GM18858 (cell line): ENCODE results near the gene ZNF354C.
A peak's percentile ranks its signal among the peaks of the same experiment; 100 is the strongest.
"Not testable (repeated sequence)": the region's sequence is repeated elsewhere in the genome, so short reads cannot be mapped to it uniquely, and the experiment has no call there.

Source experiments
- ATAC-seq: cut with Tn5 transposase; IDR thresholded peaks from one replicate; pipeline ENCODE4 v1.9.1; 2021; ENCODE audit not compliant: unreplicated experiment

The ZNF354C gene

DNA sequence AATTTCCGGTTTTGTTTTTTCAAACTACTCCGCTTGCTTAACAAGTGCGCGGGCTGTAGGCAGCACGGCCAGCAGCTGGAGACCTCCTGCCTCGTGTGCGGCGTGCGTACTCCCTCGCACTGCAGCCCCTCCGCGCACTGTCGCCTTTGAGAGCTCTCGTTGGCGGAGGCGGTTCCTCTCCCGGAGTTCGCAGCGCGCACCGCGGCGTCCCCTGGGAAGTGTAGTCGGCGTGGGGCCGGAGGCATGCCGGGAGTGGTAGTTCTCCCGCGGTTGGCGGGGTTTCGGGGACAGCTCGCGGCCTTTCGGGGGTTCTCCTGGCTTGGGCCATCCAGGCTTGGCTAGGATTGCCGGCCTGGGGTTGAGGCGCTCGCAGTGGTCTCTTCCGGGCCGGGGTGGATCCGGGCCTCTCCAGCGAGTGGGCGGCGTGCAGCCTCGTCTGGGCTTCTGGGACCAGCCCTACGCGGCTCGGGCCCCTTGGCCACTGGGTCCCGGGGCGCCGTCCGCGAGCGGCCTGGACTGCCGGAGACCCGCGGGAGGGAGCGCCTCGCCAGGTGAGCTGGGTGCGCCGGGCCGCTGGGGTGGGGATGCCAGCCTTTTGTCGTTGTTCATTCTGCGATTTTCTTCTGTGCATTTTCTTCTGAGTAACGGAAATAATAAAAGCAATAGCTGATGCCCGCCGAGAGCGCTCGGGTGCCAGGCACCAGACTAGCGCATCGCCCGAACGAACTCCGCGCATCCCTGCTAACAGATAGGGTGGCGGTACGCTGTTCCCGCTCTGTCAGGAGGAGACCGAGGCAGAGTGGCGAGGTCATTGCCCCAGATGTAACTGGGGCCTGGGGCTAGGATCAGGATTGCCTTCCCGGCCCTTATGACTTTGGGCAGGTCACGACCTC, at the start of gene ZNF354C:
Gene ZNF354C (plus strand): TSS at position 258 of the 893 bp plus-strand sequence. CDS start 1,696 bp downstream, outside the sequence.
- no peak for ATAC-seq

DNA sequence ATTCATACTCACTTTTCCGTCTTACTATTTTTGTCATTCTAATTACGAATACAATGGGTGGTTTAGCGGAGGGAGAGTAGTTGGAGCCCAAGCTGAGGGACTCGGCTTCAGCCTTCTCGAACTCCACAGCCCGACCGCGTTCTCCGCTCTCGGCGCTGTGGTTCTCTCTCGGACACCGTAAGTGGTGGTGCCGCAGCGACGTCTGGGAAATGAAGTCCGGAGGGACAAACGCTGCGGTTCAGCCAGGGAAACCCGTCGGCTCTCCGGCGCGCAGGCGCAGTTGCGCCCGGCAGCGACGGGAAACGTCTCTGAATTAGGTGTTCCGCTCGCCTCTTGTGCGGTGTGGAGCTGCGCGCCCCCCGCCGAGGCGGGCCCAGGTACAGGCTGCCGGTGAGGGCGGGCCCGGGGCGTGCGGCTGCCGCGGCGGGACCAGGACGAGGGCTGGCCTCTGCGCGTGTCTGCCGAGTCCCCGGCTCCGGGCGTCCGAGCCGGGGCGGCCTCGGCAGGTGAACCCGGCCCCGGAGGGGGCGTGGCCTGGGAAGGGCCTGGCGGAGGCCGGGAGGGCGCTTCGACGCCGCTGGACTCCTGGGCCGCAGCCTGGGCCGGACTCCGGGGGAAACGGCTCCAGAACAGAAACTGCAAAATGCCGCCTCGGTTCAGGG, 36.5 kb upstream of the ZNF354C start, which contains the start of gene ZNF879:
Gene ZNF879 (plus strand): TSS at position 277 of the 662 bp plus-strand sequence. CDS start 1,201 bp downstream, outside the sequence.
- ATAC-seq = peak; percentile 87

DNA sequence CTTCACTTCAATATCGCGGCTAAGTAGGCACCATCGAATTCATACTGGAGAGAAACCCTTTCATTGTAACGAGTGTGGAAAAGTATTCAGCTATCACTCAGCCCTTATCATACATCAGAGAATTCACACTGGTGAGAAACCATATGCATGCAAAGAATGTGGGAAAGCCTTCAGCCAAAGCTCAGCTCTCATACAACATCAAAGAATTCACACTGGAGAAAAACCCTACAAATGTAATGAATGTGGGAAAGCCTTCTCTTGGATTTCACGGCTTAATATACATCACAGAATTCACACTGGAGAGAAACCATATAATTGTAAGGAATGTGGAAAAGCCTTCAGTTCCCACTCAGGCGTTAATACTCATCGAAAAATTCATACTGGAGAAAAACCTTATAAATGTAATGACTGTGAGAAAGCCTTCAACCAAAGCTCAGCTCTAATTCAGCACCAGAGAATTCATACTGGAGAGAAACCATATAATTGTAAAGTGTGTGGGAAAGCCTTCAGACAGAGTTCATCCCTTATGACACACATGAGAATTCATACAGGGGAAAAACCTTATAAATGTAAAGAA, 27.1 kb upstream of the ZNF354C start:
- no peak for ATAC-seq

DNA sequence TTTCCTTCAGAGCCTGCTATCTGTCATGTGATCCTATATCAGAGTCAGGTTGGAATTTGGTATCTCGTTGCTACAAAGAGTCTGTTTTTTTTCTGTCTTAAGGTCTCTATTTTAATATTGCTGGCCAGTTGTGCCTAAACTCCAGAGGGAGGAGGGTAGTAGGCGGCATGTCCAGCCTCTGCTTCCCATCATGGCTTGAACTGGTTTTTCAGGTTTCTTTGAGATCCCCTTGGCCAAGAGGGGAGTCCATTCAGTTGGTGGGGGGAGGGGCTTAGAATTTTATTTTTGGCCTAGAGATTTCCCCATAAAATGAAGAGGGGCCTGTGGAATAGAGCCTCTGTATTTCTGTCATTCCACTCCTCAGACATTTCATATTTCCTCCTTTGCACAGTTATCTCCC, 15.4 kb upstream of the ZNF354C start:
- no peak for ATAC-seq

DNA sequence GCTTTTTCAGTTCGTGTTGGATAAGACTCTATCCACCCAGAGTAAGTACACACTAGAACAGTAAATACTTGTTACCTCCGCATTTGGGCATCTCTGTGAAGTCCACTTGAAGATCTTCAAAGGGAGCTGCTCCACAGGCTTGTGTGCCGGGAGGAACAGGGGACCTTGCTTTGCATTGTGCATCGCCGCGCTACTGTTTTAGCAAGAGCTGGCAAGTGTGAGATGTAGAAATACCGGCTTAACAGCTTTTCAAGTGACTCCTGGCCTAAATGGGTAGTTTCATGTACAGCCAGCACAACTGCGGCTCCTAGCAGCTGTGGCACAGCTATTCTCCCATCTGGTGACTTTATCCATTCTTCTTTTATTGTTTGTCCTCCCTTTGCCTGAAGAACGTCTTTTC, 8.4 kb upstream of the ZNF354C start:
- ATAC-seq = no peak

DNA sequence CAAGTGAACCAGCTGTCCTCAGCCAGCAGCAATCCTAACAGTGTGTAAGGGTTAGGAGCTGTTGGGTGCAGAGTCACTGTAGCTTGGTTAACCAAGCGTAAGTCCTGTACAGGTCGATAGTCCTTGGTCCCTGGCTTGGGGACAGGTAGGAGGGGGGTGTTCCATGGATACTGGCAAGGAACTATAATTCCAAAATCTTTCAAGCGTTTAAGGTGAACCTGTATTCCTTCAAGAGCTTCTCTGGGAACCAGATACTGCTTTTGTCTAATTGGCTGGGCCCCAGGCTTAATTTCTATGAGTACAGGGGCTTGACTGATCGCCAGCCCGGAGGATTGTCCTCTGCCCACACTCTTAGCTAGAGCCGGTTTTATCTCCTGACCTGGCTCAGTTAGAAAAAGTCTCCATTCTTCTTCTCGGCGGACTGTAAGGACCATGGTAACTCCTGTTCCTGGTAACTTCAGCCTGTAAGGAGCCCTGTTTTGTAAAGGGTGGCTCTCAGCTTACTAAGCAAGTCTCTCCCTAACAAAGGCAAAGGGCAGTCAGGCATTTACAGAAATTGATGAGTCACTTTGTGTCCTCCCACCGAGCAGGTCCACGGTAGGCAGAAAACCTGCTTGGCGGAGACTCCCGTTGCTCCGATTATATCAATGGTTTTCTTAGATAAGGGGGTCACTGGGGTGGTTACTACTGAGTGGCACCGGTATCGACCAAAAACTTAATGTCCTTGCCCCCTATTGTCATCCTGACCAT, 6.0 kb upstream of the ZNF354C start:
- no peak for ATAC-seq

DNA sequence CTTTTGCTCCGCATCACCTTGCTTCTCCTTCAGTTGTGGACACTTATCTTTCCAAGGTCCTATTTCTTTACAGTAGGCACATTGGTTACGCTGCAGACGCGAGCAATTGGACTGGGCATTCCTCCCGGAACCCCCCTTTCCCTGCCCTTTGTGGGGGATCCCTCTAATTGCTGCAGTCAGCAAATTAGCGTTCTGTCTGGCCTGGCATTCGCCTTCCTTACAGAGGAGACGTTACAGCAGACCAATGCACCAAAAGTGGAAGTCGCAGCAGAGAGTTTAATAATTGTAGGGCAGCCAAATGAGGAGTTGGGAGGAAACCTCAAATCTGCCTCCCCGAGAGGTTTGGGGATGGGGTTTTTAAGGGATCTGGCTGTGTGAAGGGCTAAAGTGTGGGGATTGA, 5.3 kb upstream of the ZNF354C start:
- ATAC-seq = no peak

DNA sequence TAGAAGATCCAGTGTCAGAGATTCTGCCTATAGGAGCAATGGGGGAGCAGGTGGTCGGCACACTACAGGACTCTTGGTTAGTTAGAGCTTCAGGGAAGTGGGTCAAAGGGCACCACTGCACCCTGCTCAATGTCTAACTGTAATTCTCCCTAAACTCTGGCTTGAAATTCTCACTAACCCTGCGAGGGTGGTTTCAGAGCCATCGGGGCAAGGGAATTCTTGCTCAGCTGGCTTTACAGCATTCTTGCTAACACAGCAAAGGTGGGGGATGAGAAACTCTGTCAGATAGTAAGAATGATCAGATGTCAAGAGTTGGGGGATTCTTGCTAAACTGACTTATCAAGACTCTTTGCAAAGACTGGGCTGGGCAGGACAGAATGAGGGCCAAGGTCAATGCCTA, 4.7 kb upstream of the ZNF354C start:
- ATAC-seq = no peak

DNA sequence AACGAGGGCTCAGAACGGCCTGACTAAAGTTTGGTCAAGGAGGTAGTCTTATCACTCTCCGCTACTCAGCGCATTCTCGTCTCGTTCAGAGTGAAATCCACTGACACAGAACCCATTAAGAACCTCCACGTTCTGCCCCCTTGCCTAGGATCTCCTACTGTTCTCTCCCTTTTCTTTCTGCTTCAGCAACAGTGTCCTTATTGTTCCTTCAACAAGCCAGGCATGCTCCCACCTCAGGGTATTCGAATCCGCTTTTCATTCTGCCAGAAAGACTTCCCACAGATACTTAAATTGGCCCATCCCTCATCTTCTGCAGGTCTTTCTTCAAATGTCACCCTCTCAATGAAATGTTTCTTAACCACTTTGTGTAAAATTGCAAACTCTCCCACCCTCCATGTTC, 4.3 kb upstream of the ZNF354C start:
- ATAC-seq = no peak

DNA sequence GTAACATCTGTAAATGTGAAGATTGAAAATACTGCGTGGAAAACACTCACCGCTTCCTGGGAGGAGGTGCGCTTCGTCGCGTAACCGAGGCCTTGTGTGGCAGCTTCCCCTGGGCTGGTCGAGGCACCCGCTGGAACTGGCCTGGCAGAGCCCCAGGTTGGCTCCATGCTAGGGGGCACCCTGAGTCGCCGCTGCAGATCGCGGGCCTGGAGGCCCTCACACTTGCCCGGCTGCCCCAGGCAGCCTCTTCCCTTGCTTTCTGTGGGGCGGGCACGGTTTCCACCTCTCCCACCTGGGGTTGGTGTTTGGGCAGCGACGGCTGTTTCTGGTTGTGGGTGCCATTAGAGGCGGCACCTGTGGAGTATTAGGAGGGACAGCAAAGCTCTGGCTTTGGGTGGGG, 852 bp downstream of the ZNF354C start:
- ATAC-seq = no peak

DNA sequence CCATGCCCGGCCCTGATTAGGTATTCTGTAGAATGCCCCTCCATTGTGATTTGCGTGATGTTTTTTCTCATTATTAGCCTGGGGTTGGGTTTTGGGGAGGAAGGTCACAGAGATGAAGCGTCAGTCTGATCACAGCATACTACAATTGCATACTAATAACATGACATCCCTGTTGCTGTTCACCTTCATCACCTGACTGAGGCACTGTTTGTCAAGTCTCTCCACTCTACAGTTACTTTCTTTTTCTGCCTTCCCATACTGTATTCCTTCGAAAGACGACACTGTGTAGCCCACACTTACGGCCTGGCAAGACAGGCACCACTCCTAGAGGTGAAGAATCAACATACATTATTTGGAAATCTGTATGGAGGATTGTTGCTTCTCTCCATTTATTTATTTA, 5.5 kb downstream of the ZNF354C start:
- no peak for ATAC-seq

DNA sequence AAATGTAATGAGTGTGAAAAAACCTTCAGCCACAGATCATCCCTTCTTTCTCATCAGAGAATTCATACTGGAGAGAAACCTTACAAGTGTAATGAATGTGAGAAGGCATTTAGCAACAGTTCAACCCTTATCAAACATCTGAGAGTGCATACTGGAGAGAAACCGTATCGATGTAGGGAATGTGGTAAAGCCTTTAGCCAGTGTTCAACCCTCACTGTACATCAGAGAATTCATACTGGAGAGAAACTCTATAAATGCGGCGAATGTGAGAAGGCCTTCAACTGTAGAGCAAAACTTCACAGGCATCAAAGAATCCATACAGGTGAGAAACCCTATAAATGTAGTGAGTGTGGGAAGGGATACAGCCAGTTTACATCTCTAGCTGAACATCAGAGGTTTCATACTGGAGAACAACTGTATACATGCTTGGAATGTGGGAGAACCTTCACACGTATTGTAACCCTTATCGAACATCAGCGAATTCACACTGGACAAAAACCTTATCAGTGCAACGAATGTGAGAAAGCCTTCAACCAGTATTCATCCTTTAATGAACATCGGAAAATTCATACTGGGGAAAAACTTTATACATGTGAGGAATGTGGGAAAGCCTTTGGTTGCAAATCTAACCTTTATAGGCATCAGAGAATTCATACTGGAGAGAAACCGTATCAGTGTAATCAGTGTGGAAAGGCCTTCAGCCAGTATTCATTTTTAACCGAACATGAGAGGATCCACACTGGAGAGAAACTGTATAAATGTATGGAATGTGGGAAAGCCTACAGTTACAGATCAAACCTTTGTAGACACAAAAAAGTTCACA, 19.2 kb downstream of the ZNF354C start:
- no peak for ATAC-seq

DNA sequence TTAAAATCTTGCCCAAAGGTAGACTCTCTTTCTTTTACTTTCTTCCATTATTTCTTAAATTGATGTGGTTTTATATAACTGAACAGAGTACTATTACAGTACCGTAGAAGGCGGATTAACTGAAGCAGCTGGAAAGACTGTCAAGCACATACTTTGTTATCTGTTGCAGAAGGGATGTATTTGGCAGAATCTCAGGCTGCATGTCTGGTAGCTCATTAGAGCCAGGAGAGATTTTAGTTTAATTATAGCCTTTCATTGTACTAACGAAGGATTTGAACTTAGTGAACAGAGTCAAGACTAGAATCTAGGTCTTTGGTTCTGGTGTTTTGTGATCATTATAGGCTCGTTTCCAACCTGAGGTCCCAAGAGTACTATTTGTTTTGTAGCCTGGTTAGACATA, 20.6 kb downstream of the ZNF354C start:
- ATAC-seq = no peak

DNA sequence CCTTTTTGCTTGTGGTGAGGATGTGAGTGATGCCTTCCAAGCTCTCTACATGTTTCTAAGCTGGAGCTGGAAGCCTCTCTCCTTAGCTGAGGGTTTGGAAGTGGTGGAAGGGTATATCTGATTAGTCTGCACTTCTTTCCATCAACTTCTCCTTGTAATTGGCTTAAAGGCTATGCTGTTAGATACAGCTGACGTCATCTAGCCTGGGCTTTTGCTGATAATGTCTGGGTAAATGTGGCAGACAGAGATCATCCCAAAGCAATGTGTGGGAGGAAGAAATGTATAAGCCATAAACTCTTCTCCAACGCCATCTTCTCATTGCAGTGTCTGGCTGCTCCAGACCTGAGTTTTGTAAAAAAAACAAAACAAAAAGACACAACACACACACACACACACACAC, 29.3 kb downstream of the ZNF354C start:
- ATAC-seq = no peak

DNA sequence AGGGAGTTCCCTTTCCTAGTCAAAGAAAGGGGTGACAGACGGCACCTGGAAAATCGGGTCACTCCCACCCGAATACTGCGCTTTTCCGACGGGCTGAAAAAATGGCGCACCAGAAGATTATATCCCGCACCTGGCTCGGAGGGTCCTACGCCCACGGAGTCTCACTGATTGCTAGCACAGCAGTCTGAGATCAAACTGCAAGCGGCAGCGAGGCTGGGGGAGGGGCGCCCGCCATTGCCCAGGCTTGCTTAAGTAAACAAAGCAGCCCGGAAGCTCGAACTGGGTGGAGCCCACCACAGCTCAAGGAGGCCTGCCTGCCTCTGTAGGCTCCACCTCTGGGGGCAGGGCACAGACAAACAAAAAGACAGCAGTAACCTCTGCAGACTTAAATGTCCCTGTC, 41.1 kb downstream of the ZNF354C start:
- ATAC-seq = not testable (repeated sequence)

DNA sequence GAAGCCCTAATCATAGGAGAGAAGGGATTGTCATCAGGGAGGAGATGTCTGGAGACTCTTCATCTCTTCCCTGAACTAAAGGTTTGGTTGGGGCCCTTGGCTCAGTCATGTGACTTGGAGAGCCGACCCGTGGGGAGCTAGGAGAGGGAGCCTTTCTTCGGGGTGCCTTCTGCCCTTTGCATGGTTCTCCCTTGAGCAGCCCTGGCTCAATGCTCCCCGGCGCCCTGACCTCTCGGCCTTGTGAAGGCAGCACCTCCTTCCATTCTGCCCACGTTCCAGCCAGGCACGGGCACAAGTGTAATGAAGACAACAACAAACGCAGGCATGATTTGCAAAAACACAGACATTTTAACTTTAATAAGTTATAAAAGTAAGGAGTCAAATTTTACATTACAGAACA, 50.4 kb downstream of the ZNF354C start:
- ATAC-seq = no peak

DNA sequence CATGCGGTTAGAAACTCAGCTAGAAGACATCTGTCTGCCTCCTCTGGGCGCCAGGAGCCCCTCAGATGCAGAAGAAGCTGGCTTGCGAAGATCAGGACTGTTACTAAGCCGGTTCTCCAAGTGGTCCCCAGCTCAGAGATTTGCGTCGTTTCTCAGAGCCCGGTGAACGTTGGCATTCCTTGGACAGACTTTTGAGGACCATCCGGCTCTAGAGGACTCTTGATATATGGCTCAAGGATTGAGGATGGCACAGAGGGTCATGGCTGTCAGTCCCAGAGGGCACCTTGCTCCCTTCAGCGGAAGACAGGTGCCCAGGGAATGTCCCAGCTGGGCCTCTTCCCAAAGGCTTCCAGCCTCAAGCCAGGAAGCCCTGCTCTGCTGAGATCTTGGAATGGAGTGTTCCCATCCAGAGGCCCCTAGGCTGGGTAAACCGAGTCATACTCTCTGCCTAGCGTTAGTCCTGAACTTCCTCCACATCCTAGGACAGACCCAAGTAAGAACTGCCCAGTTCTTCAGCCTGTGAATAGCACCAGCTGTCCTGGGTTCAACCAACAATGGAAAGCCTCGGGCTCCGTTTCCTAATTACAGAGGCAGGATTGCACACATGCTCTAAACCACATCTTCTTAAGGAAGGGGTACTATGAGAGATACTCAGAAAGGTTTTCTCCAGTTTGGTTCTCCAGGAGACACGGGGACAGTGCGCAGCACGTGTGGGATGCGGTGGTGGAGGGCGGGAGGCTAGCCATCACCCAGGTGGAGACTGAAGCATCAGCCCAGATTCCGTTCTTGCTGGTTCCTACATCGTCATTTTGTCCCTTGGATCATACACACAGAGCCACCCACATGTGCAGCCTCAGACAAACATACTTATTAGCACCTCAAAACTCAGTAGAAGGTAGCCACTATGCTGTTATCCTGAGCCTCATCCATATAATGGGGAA, 51.4 kb downstream of the ZNF354C start:
- no peak for ATAC-seq

DNA sequence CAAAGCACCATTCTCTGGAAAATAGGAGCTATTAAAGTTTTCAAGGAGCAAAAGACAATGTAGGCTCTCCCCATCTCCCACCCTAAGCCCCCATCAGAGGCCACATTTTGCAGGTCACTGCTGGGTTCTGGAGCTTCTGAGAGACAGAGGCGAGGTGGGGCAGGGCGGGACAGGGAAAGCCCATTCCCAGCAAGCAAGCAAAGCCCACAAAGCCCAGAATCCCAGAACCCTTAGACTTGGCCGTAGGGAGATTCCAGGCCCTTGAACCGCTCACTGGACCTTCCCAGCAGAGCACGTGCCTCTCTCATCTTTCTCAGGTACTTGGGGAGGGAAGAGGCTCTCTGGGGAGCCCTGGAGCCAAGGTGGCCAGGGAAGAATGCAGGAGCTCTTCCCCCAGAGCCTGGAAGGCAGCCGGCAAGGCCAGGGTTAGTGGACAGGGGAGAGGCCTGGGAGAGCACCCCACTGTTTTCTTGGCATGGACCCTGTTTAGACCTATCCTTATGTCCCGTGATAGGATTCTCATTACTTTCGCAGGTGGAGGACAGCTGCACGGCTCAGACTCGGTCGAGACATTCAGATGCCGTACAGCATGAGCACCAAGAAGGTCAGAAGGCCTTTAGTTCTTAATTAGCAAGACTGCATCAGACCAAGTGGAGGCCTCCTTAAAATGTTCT, 52.4 kb downstream of the ZNF354C start:
- no peak for ATAC-seq

DNA sequence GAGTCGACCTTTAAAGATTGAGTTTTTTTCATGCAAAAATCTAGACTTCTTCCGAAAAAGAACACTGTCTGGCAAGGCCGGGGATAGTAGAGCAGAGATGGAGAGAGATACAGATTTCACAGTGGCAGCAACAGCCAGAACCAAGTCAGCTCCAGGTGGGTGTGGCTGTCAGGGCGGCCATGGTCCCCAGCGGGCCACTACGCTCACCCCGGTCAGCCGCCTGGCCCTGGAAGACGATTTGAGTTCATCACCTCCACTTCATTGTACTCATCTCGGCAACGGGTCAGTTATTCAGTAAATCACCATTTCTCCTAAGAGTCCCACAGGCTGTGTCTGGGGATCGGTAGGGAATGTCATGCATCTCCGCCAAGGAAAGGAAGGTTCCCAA, 53.0 kb downstream of the ZNF354C start:
- ATAC-seq = no peak
